ENCODE measurements around the gene PPP1R14C.

The PPP1R14C gene

GRCh38 chr6:150145830-150146229 lies 3.0 kb downstream of the PPP1R14C start:
- H3K9ac ChIP-seq (ENCODE audit: low read length), result no peak overlapping the region
- H3K27me3 ChIP-seq (ENCODE audit: control insufficient read depth in 1 of 2, insufficient read depth in 1 of 2, low read length in 2 of 2), result peaks cover 12 to 66% of the 10 kb centered on the region in 2 experiments
- no peak overlapping the region for H3K14ac ChIP-seq (ENCODE audit: low read length in 2 of 2)
- H2BK120ac ChIP-seq (ENCODE audit: low read depth, low read length), result no peak overlapping the region
- H2BK15ac ChIP-seq (ENCODE audit: low read depth, poor library complexity, severe bottlenecking), result no peak overlapping the region
- no peak overlapping the region for H3K18ac ChIP-seq (ENCODE audit: low read depth in 1 of 2, low read length in 2 of 2)
- peaks cover 8% of the 10 kb centered on the region for H3K79me1 ChIP-seq (replicated peaks; ENCODE audit: low read length, poor library complexity, severe bottlenecking)
- no peak overlapping the region for H3K23ac ChIP-seq (ENCODE audit: low read length in 2 of 2)
- no peaks in the 10 kb centered on the region for H3K36me3 ChIP-seq (ENCODE audit: control insufficient read depth in 1 of 2, insufficient read depth in 2 of 2, low read depth in 1 of 2, low read length in 2 of 2)
- no peak overlapping the region for H2AFZ ChIP-seq (ENCODE audit: low read depth, low read length)
- no peaks in the 10 kb centered on the region for H3K9me3 ChIP-seq (ENCODE audit: control insufficient read depth, low read length)
- no peak overlapping the region for H4K8ac ChIP-seq (ENCODE audit: low read length)
- no peak overlapping the region for H3K4me3 ChIP-seq (ENCODE audit: insufficient read depth in 1 of 2, low read depth in 1 of 2, low read length in 2 of 2)
- H2AK5ac ChIP-seq (ENCODE audit: low read length, severe bottlenecking), result no peak overlapping the region
- no peak for DNase-seq
- H2BK12ac ChIP-seq (ENCODE audit: low read length in 2 of 2), result no peak overlapping the region
- H3K4ac ChIP-seq (ENCODE audit: low read depth in 1 of 2, low read length in 2 of 2), result no peak overlapping the region
- H3K4me1 ChIP-seq (ENCODE audit: control insufficient read depth, insufficient read depth, low read depth, low read length), result peaks cover 22% of the 10 kb centered on the region
- no peak overlapping the region for H3K27ac ChIP-seq (ENCODE audit: low read length, poor library complexity, severe bottlenecking)
- H3K4me2 ChIP-seq (ENCODE audit: low read length, poor library complexity, severe bottlenecking), result no peak overlapping the region
- H2BK5ac ChIP-seq (ENCODE audit: low read depth, low read length, poor library complexity, severe bottlenecking), result no peak overlapping the region
- no peak overlapping the region for H4K91ac ChIP-seq (ENCODE audit: low read length)

- Histone ChIP-seq H2AK5ac (ENCODE audit: low read length, severe bottlenecking) (no peak overlapping the region), H2AFZ (ENCODE audit: low read depth, low read length) (no peak overlapping the region), H3K23ac (ENCODE audit: low read length in 2 of 2) (no peak overlapping the region), H3K79me1 (replicated peaks; ENCODE audit: low read length, poor library complexity, severe bottlenecking) (peaks cover 11% of the 10 kb centered on the region), H3K4me2 (ENCODE audit: low read length, poor library complexity, severe bottlenecking) (no peak overlapping the region), H3K27me3 (ENCODE audit: control insufficient read depth in 1 of 2, insufficient read depth in 1 of 2, low read length in 2 of 2) (peaks cover 14 to 66% of the 10 kb centered on the region in 2 experiments), H4K8ac (ENCODE audit: low read length) (no peak overlapping the region), H2BK5ac (ENCODE audit: low read depth, low read length, poor library complexity, severe bottlenecking) (no peak overlapping the region), H3K4ac (ENCODE audit: low read depth in 1 of 2, low read length in 2 of 2) (no peak overlapping the region), H3K9ac (ENCODE audit: low read length) (no peak overlapping the region), H3K36me3 (ENCODE audit: control insufficient read depth in 1 of 2, insufficient read depth in 2 of 2, low read depth in 1 of 2, low read length in 2 of 2) (no peaks in the 10 kb centered on the region), H2BK15ac (ENCODE audit: low read depth, poor library complexity, severe bottlenecking) (no peak overlapping the region), H3K9me3 (ENCODE audit: control insufficient read depth, low read length) (no peaks in the 10 kb centered on the region), H3K14ac (ENCODE audit: low read length in 2 of 2) (no peak overlapping the region), H2BK12ac (ENCODE audit: low read length in 2 of 2) (no peak overlapping the region), H3K4me1 (ENCODE audit: control insufficient read depth, insufficient read depth, low read depth, low read length) (peaks cover 22% of the 10 kb centered on the region), H3K27ac (ENCODE audit: low read length, poor library complexity, severe bottlenecking) (no peak overlapping the region), H3K4me3 (ENCODE audit: insufficient read depth in 1 of 2, low read depth in 1 of 2, low read length in 2 of 2) (no peak overlapping the region), H2BK120ac (ENCODE audit: low read depth, low read length) (no peak overlapping the region), H4K91ac (ENCODE audit: low read length) (no peak overlapping the region), H3K18ac (ENCODE audit: low read depth in 1 of 2, low read length in 2 of 2) (no peak overlapping the region)
- 85% methylated on average over 3 of the region's 3 CpGs for WGBS
- DNase-seq, result no peak
Observed at GRCh38 chr6:150146436-150146835, 3.6 kb downstream of the PPP1R14C start.

GRCh38 chr6:150149146-150149545 lies 6.3 kb downstream of the PPP1R14C start:
- no peak overlapping the region for H2BK12ac ChIP-seq (ENCODE audit: low read length in 2 of 2)
- no peak overlapping the region for H4K8ac ChIP-seq (ENCODE audit: low read length)
- no peaks in the 10 kb centered on the region for H3K9me3 ChIP-seq (ENCODE audit: control insufficient read depth, low read length)
- H3K4me3 ChIP-seq (ENCODE audit: insufficient read depth in 1 of 2, low read depth in 1 of 2, low read length in 2 of 2), result no peak overlapping the region
- peaks cover 2% of the 10 kb centered on the region for H3K4me1 ChIP-seq (ENCODE audit: control insufficient read depth, insufficient read depth, low read depth, low read length)
- H2BK120ac ChIP-seq (ENCODE audit: low read depth, low read length), result no peak overlapping the region
- H3K23ac ChIP-seq (ENCODE audit: low read length in 2 of 2), result no peak overlapping the region
- no peak overlapping the region for H2AFZ ChIP-seq (ENCODE audit: low read depth, low read length)
- H3K4me2 ChIP-seq (ENCODE audit: low read length, poor library complexity, severe bottlenecking), result no peak overlapping the region
- H4K91ac ChIP-seq (ENCODE audit: low read length), result no peak overlapping the region
- H3K9ac ChIP-seq (ENCODE audit: low read length), result no peak overlapping the region
- H3K27me3 ChIP-seq (ENCODE audit: control insufficient read depth in 1 of 2, insufficient read depth in 1 of 2, low read length in 2 of 2), result peaks cover 14 to 55% of the 10 kb centered on the region in 2 experiments
- H2AK5ac ChIP-seq (ENCODE audit: low read length, severe bottlenecking), result no peak overlapping the region
- H3K14ac ChIP-seq (ENCODE audit: low read length in 2 of 2), result no peak overlapping the region
- WGBS, result 81% methylated on average over 4 of the region's 6 CpGs
- no peak overlapping the region for H3K18ac ChIP-seq (ENCODE audit: low read depth in 1 of 2, low read length in 2 of 2)
- no peak overlapping the region for H2BK15ac ChIP-seq (ENCODE audit: low read depth, poor library complexity, severe bottlenecking)
- no peak overlapping the region for H3K27ac ChIP-seq (ENCODE audit: low read length, poor library complexity, severe bottlenecking)
- no peak overlapping the region for H2BK5ac ChIP-seq (ENCODE audit: low read depth, low read length, poor library complexity, severe bottlenecking)
- H3K4ac ChIP-seq (ENCODE audit: low read depth in 1 of 2, low read length in 2 of 2), result no peak overlapping the region
- no peak for DNase-seq
- H3K79me1 ChIP-seq (replicated peaks; ENCODE audit: low read length, poor library complexity, severe bottlenecking), result peaks cover 9% of the 10 kb centered on the region
- H3K36me3 ChIP-seq (ENCODE audit: control insufficient read depth in 1 of 2, insufficient read depth in 2 of 2, low read depth in 1 of 2, low read length in 2 of 2), result no peaks in the 10 kb centered on the region

- Histone ChIP-seq H3K4ac (ENCODE audit: low read depth in 1 of 2, low read length in 2 of 2) (no peak overlapping the region), H4K8ac (ENCODE audit: low read length) (no peak overlapping the region), H2BK15ac (ENCODE audit: low read depth, poor library complexity, severe bottlenecking) (no peak overlapping the region), H3K14ac (ENCODE audit: low read length in 2 of 2) (no peak overlapping the region), H3K18ac (ENCODE audit: low read depth in 1 of 2, low read length in 2 of 2) (no peak overlapping the region), H3K27me3 (ENCODE audit: control insufficient read depth in 1 of 2, insufficient read depth in 1 of 2, low read length in 2 of 2) (peaks cover 14 to 42% of the 10 kb centered on the region in 2 experiments), H2AK5ac (ENCODE audit: low read length, severe bottlenecking) (no peak overlapping the region), H3K9me3 (ENCODE audit: control insufficient read depth, low read length) (no peaks in the 10 kb centered on the region), H3K23ac (ENCODE audit: low read length in 2 of 2) (no peak overlapping the region), H3K4me3 (ENCODE audit: insufficient read depth in 1 of 2, low read depth in 1 of 2, low read length in 2 of 2) (no peak overlapping the region), H3K4me1 (ENCODE audit: control insufficient read depth, insufficient read depth, low read depth, low read length) (peaks cover 2% of the 10 kb centered on the region), H2BK120ac (ENCODE audit: low read depth, low read length) (no peak overlapping the region), H3K9ac (ENCODE audit: low read length) (no peak overlapping the region), H3K4me2 (ENCODE audit: low read length, poor library complexity, severe bottlenecking) (no peak overlapping the region), H2BK12ac (ENCODE audit: low read length in 2 of 2) (no peak overlapping the region), H3K79me1 (replicated peaks; ENCODE audit: low read length, poor library complexity, severe bottlenecking) (peaks cover 9% of the 10 kb centered on the region), H3K36me3 (ENCODE audit: control insufficient read depth in 1 of 2, insufficient read depth in 2 of 2, low read depth in 1 of 2, low read length in 2 of 2) (no peaks in the 10 kb centered on the region), H4K91ac (ENCODE audit: low read length) (no peak overlapping the region), H2AFZ (ENCODE audit: low read depth, low read length) (no peak overlapping the region), H3K27ac (ENCODE audit: low read length, poor library complexity, severe bottlenecking) (no peak overlapping the region), H2BK5ac (ENCODE audit: low read depth, low read length, poor library complexity, severe bottlenecking) (no peak overlapping the region)
- DNase-seq, result no peak
- WGBS, result 78% methylated on average over 2 of the region's 2 CpGs
Observed at GRCh38 chr6:150150458-150150820, 7.6 kb downstream of the PPP1R14C start.
